Stimulated activated CD4-positive, alpha-beta T cell treated with anti-CD3 and anti-CD28 coated beads, Interleukin-15, amount 100 ng/mL, for 48 hours (primary cell): Measurements from ENCODE around the gene AGBL3.
"Not testable (repeated sequence)": the region's sequence is repeated elsewhere in the genome, so short reads cannot be mapped to it uniquely, and the experiment has no call there.

Experiments
- DNase-seq, 2 donors: peaks; one replicate each; pipeline ENCODE4 v3.0.0-alpha.2; 2020; ENCODE audit warnings: low read depth in 2 of 2

The AGBL3 gene

DNA sequence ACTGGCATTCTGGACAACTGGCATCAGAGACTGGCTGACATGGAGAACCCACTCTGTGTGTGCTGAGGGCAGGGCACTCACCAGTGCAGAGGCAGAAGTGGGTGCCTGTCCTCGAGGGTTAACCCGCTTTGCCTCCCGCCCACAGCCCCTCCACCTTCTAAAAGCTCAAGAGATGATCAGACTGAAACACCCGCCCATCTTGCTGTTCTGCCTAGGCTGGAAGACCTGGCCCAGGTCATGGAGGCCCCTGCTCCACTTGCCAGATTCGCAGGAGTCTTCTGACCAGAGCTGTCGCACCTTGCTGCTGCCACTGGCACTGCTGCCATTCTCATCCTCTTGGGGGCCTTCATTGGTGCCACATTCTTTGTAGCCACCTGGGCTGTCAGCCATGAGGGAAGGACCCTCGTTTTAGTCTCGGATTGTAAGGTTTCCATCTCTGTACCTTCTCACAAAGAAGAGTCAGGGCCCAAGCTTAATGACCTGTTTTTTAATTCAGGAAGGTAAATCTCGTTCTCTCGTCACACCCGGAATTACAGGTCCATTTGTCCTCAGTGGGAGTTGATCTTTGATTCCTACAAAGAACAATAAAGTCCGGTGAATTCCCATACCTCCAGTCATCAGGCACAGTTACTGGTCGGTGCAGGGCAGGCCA is 182.3 kb downstream of the AGBL3 start:
- no peak for DNase-seq

DNA sequence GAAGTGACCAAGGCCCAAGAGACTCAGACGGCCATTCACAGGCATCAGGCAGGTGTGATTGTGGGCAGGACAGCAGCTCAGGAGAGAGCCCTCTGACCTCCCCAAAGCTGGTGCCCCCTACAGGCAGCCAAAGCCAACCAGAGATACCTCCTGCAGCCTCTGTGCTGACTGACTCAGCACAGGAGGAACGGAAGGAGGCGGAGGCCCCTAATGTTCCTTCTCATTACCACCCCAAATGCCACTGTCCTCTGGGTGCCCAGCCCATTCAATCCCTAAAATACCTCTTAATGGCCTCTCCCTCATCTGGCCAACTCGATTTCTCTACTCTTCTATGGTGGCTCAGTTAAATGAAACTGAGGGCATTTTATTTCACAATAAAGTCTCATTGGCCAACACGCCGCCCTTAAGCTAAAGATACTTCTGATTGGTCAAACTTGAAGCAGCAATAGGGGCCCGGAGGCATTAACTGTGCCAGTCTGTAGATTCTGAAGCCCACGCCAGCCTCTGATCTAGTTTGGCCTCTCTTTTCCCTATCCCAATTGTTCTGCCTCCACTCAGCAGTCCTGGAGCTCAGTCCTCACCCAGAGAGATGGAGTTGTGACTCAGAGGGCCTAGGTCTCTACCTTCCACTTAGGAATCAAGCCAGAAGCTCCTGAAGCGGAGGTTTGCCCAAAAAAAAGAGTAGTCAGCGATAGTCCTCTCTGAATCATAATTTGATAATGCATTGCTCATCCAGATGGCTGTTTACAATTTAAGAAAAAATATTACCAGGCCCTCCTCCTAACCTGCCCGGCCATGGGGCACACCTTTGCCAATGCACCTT is 183.0 kb downstream of the AGBL3 start:
- DNase-seq = peak; percentile 55 to 62

DNA sequence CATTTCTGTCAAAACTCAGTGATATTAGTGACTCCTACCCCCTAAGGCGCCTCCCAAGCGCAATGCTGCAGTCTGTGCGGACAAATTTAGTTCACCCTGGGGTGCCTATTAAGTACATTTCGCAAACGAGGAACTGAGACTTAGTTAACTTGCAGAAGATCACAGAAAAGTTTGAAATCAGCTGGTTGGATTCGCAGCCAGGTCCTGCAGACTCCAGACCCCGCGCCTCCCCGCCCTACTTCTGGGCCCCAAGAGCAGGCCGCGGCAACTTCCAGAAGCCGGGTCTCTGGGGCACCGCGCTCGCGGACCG is 183.6 kb downstream of the AGBL3 start:
- no peak for DNase-seq

DNA sequence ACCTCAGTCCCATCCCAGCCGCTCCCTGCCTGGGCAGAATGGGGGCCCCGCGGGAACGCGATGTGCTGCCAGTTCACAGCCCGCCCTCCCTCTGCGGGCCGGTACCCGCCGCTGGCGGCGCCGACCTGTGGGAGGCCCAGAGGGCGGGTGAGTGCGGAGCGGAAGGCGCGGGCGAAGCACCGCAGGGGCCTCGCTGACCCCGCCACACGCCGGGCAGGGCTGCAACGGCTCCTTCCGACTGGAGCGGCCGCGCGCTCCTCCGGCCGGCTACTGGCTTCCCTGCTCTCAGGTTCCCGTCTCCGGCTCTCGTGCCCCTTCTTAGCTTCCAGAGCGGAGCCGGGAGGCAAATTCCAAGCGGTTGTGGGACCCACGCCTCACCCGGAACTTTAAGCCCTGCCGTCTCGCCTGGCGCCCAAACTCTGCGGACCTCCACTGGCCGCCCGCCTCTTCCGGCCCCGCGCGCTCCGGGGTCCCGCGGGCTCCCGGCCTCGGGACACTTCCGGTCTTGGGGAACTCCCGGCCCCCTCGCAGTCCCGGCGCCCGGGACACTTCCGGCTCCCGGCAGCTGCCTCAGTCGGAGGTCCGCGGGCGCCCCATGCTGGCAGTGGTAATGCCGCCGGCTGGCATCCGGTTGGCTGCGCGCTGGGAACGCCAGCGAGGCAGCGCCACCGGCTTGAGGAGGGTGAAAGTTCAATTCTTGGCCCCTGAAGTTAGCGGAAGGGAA is 184.1 kb downstream of the AGBL3 start, which contains the start of gene CYREN:
Gene CYREN, minus strand, starts transcription at position 434 of the 724 bp plus-strand sequence. CDS start 1,785 bp downstream, outside the sequence.
- DNase-seq = peak; percentile 90 to 92

DNA sequence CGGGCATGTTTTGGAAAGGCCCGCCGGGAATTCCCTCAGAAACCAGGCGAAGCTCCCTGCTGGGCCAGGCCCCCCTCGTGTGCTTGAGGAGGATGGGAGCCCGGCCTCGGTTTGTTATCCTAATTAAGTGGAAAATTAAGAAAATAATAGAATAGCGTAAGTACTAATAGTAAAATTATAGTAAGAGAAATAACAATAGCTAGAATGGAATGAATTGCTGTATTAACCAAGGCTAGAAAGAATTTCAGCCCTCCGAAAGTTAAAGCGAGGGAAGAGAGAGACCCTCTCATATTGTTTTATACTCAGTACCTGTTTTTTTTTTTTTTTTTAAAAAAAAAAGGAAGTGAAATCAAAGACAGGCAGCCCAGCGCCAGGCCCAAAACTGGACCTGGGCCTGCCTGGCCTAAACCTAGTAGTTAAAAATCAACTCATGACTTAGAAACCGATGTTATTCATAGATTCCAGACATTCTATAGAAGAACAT is 184.7 kb downstream of the AGBL3 start:
- DNase-seq = not testable (repeated sequence)

DNA sequence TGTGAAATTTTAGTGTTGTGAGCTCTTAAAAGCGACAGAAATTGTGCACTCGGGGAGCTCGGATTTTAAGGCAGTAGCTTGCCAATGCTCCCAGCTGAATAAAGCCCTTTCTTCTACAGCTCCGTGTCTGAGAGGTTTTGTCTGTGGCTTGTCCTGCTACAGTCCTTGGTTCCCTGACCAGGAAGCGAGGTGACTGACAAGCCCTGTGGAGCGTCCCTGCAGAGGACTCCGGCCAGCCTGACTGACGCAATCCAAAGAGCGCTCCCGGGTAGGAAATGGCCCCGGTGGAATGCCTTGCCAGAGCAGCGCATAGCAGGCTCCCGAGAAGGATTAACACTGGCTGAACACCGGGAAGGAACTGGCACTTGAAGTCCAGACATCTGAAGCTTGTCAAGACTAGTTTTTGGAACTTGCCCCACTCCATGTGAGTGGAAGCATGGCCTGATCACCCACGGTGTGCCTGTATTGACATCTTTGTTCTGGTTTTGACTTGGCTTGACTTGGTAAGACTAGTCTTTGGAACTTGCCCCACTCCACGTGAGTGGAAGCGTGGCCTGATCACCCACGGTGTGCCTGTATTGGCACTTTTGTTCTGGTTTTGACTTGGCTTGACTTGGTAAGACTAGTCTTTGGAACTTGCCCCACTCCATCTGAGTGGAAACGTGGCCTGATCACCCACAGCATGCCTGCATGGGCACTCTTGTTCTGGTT is 185.4 kb downstream of the AGBL3 start:
- not testable (repeated sequence) for DNase-seq

DNA sequence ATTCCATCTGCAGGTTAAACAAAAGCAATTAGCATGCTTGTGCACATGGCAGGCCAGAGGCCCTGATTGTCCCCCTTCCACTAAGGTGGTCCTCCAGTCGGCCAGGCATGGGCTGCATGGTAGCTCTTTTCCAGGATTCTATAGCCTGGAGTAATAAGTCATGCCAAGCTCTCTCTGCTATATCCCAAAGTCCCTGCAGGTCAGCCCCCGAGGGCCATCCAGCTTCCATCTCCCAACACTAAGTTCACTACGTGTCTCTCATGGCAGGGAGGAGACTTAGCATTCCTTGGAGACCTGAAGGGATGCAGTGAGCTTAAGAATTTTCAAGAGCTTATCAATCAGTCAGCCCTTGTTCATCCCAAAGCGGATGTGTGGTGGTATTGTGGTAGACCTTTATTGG is 187.6 kb downstream of the AGBL3 start:
- DNase-seq = not testable (repeated sequence)

DNA sequence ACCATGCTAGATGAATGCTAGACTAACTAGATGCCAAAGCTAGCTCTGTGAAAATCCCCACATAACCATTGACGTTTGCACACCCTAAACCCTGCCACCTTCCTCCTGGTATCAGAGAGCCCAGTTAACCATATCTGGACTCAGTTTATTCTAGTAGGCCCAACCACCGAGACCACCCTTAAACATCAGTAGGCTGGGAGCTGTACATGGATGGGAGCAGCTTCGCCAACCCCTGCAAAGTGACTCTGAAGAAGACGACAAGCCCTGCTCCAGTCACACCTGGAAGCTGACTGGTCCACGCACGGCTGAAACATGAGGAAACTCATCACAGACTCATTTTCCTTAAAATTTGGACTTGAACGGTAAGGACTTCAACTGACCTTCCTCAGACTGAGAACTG is 188.6 kb downstream of the AGBL3 start:
- no peak for DNase-seq

DNA sequence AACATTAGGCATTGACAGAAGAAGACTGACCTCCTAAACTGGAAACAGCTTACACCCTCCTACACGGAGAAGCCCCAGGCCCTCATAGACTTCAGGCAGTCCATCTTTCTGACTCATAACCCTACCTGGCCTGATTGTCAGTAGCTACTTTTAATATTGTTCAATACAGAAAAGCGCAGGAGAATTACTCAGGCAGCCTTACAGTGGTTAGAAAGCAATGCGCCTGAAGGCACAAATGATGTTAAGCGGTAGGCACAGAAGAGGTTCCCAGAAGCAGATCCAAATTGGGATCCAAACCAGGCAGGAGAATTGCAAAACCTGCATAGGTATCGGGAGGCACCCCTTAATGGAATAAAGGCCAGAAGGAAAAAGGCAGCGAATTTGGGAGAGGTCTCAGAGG is 189.6 kb downstream of the AGBL3 start:
- no peak for DNase-seq

DNA sequence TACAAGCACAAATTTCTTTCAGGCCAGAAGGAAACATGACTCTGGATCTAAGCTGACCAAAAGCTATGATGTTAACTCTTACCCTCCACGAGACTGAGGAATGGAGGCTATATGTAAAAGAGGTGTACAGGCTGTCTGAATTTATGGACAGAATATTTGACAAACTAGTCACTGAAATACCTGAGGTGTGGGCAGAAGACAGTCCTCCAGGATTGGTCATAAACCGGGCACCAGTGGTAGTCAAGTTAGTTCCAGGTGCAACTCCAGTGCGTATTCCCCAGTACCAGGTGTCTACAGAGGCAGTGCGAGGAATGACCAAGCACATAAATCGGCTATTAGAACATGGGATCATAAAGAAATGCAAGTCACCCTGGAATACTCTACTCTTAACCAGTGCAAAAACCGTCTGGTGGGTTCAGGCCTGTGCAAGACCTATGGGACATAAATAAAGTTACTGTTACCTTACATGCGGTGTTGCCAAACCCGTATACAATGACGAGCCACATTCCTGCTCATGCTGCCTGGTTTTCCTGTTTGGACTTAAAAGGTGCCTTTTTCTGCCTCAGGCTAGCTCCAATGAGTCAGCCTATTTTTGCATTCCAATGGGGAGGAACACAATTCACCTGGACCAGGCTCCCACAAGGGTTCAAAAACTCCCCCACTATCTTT is 190.9 kb downstream of the AGBL3 start:
- DNase-seq = no peak

DNA sequence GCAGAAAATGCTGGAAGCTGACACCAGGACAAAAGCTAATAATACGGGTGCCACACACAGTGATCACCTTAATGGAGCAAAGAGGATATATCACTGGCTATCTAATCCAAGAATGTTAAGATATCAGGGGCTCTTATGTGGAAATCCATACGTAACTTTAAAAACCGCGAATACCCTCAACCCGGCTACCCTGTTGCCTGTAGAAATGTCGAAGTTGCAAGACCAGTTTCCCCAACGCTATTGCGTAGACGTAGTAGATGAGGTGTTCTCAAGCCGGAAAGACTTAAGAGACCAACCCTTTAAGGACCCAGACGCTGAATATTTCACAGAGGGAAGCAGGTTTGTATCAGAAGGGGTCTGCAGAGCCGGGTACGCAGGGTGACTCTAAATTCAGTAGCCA is 192.1 kb downstream of the AGBL3 start:
- DNase-seq = no peak

DNA sequence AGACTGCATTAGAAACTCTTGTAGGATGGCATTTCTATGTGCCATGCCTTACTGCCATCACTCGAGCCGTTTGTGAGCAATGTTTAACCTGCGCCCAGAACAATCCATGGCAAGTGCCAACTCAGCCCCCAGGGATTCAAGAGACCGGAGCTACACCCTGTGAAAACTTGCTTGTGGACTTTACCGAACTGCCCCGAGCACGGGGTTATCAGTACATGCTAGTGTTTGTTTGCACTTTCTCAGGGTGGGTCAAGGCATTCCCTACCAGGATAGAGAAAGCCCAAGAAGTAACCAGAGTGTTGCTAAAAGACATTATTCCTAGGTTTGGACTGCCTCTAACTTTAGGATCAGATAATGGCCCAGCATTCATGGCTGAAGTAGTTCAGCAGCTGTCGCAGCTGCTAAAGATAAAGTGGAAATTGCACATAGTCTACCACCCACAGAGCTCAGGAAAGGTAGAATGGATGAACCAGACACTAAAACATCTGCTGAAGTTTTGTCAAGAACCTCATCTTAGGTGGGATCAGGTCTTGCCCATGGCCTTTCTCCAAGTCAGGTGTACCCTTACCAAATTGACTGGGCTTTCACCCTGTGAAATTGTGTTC is 193.1 kb downstream of the AGBL3 start:
- no peak for DNase-seq

DNA sequence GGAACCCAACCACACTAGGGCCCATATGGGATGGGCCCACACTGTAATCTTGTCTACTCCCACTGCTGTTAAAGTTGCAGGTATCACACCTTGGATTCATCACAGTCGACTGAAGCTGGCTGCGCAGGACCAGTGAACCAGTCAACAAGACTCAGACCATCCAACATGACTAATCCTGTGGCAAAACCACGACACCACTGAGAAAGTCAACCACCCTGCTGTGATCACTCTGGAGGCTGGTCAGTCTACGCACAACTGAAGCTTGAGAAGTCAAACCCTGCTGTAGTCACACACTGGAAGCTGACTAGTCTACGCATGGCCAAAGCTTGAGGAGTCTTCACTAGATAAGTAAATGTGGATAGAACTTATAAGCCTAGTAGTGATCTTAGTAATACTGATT is 193.8 kb downstream of the AGBL3 start:
- DNase-seq = no peak

DNA sequence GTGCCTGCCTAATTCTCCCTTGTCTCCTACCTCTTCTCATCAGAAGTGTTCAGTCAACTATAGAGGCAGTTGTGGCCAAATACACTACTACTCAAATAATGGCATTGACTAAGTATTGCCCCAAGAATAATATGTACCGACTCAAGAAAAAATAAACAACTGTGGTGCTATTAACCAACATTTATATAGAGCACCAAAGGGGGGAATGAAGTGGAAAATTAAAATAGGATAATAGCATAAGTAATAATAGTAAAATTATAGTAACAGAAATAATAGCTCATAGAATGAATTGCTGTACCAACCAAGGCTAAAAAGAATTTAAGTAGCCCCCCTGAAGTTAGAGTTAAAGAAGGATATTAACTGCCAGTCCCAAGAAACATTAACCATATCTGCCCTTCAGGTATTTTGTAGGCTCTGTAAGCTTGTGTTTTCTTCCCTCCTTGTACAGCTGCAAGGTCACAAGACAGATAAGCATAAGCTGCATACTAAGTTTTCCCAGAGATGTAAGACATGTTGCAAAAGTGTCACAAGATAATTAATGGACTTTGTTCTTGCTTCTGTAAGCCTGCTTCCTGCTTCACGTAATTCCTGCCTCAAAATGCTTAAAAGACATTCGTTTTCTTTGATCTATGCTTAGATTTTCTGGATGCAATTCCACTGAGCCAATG is 195.1 kb downstream of the AGBL3 start:
- DNase-seq = no peak

DNA sequence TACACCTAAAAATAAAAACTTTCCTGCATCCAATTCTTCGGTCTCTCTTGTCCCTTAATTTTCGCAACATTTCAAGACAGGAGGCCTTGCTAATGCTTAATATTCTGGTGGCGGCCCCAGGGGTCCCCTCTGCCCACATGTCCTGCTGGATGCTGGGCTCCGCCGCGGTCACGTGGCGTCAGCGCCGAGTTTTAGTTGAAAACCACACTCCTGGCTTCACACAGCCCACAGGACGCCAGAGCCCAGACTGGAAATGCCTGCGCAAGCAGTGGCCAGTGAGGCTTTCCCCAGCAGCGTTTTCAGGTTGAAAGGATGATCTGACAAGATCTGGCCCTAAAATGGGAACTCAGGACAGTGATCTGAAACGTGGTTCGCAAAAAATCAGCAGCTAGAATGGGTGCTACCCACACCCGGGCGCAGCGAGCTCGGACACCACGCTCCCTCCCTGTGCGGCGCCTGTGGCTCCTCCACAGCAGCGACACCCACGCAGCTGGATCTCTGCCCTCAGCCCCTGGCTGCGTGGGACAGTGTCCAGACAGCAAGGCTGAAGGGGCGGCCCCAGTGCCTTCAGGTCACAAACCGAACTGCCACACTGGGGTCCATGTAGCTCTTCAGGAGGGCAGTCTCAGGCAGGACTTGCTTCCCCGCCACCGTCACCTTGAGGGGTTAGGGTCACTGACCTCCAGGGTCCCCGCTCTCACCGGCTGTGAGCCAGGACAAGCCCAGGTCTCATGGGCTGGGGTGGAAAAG is 195.8 kb downstream of the AGBL3 start:
- no peak for DNase-seq

DNA sequence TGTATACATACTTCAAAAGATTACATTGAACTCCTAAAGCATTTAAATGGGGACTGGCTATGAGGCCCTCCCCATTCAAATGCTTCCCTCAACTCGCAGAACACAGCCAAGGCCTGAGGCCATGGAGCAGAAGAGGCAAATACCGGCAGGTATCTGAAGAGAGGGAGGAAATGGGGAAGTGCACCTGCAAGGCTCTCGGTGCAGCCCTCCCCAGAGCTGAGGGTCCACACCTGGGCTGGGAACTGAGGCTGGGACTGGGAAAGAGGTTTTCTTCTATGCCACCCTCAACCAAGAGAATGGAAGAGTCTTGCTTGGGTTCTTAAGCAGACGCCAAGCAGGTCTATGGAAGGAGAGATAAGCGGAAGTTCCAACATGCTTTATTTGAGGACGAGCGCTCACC is 197.2 kb downstream of the AGBL3 start:
- DNase-seq = no peak

DNA sequence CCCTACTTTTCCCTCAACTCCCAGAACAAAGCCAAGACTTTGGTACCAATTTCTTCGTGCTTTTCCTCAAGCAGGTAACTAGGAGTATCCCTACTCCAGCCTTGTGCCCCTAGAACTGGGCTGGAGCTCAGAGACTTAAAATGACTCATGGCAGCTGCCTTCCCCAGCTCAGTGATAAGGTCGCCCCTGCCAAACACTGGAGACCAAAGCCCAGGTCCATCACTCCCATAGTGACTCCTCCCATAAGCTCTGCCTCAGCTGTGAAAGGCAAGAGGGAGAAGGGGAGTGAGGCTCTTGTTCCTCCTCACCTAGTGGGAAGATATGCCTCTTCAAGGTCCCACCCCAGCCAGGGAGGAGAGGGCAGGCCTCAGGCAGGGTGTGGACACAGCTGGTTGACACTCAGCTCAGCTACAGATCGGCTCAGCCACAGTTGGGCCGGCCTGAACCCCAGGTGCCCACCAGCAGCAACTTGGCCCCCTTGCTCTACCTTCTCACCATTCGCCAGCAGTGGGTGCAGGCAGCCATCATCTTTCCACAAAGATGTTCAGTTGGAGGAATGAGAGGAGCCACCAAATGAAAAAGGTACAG is 198.0 kb downstream of the AGBL3 start:
- DNase-seq = no peak
